Choroid plexus epithelial cell (primary cell): ENCODE results near the gene MYH10.

Experiments used
- DNase-seq: peaks from one replicate; pipeline ENCODE4 v3.0.0-alpha.2; 2010; ENCODE audit warnings: low read depth
- H3K4me3 ChIP-seq: 2 replicates; pipeline ENCODE4 v1.5.1; 2011; ENCODE audit warnings: low read depth, mild to moderate bottlenecking, control low read depth, low read length, moderate library complexity
- CTCF ChIP-seq: conservative IDR thresholded peaks from 2 replicates; pipeline ENCODE4 v1.5.1; 2011; ENCODE audit warnings: low read depth, mild to moderate bottlenecking, control low read depth, inconsistent platforms, low read length, moderate library complexity

MYH10 gene

GRCh38 chr17:8503368-8503767 lies 127.2 kb downstream of the MYH10 start:
- DNase-seq = no peak
- TF ChIP-seq CTCF = no peak
- no peak overlapping the region for H3K4me3 ChIP-seq

- TF ChIP-seq CTCF = no peak
- DNase-seq = no peak
These were observed 128.4 kb downstream of the MYH10 start for GRCh38 chr17:8502126-8502525.

GRCh38 chr17:8500609-8501008 lies 129.9 kb downstream of the MYH10 start:
- no peak for TF ChIP-seq CTCF
- DNase-seq = no peak
- no peak overlapping the region for H3K4me3 ChIP-seq

More at GRCh38 chr17:8502126-8502525, 128.4 kb downstream of the MYH10 start:
- no peak overlapping the region for H3K4me3 ChIP-seq

GRCh38 chr17:8499614-8500013 lies 130.9 kb downstream of the MYH10 start:
- H3K4me3 ChIP-seq = no peak overlapping the region
- no peak for DNase-seq
- TF ChIP-seq CTCF = no peak

GRCh38 chr17:8499171-8499570 lies 131.4 kb downstream of the MYH10 start:
- no peak for TF ChIP-seq CTCF

GRCh38 chr17:8496081-8496480 lies 134.4 kb downstream of the MYH10 start:
- H3K4me3 ChIP-seq = no peak overlapping the region
- TF ChIP-seq CTCF = no peak
- DNase-seq = no peak

More at GRCh38 chr17:8499171-8499570, 131.4 kb downstream of the MYH10 start:
- DNase-seq = no peak
- H3K4me3 ChIP-seq = no peak overlapping the region

GRCh38 chr17:8494506-8495111 lies 135.9 kb downstream of the MYH10 start:
- no peak overlapping the region for H3K4me3 ChIP-seq
- TF ChIP-seq CTCF = no peak
- no peak for DNase-seq
